Fibroblast of the aortic adventitia (primary cell): ENCODE measurements around the gene HNRNPL. TPM values are rescaled to one million over a fixed set of nuclear protein-coding genes. Genes with fewer than 3 reads are reported as not detected.
"Not testable (repeated sequence)": the region's sequence is repeated elsewhere in the genome, so short reads cannot be mapped to it uniquely, and the experiment has no call there.

ENCODE experiments used
- DNase-seq: peaks from one replicate; pipeline ENCODE4 v3.0.0-alpha.2; 2010; ENCODE audit warnings: low read depth
- H3K4me3 ChIP-seq: 2 replicates; pipeline ENCODE4 v1.5.1; 2011; ENCODE audit warnings: low read depth, mild to moderate bottlenecking, control low read depth, low read length, moderate library complexity
- total RNA-seq: library from RNA; depleted of rRNA; stranded (reverse); fragments of >200 nt; gene quantifications from 2 replicates; pipeline ENCODE4 v1.2.3, GENCODE V29; 2012; ENCODE audit warnings: low replicate concordance
- TF ChIP-seq, protein P1 (sequence below): IDR thresholded peaks from 2 replicates; pipeline ENCODE4 v1.5.1; 2011; ENCODE audit warnings: mild to moderate bottlenecking, low read length, control low read depth, inconsistent platforms; ENCODE audit not compliant: insufficient read depth

HNRNPL gene
- total RNA-seq, 1 donor: 254 TPM

DNA sequence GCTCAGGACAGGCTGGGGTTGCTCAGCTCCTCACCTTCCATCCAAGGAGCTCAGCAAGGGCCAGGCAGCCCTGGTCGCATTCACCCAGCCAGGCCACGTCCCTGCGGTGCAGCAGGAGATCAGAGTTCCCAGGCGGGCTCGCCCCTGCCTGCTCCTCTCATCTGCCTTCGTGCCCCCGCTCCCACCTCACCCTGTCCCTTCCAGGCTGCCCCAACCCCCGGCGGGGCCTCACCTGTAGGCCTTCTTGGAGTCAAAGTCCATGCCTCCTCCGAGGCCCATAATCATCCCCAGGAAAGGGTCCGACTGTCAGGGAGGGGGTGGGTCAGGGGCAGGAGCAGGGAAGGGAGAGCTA, 29.6 kb upstream of the HNRNPL start:
- no peak for DNase-seq
- no peak overlapping the region for H3K4me3 ChIP-seq
- TF ChIP-seq, protein P1, sequence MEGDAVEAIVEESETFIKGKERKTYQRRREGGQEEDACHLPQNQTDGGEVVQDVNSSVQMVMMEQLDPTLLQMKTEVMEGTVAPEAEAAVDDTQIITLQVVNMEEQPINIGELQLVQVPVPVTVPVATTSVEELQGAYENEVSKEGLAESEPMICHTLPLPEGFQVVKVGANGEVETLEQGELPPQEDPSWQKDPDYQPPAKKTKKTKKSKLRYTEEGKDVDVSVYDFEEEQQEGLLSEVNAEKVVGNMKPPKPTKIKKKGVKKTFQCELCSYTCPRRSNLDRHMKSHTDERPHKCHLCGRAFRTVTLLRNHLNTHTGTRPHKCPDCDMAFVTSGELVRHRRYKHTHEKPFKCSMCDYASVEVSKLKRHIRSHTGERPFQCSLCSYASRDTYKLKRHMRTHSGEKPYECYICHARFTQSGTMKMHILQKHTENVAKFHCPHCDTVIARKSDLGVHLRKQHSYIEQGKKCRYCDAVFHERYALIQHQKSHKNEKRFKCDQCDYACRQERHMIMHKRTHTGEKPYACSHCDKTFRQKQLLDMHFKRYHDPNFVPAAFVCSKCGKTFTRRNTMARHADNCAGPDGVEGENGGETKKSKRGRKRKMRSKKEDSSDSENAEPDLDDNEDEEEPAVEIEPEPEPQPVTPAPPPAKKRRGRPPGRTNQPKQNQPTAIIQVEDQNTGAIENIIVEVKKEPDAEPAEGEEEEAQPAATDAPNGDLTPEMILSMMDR: no peak

DNA sequence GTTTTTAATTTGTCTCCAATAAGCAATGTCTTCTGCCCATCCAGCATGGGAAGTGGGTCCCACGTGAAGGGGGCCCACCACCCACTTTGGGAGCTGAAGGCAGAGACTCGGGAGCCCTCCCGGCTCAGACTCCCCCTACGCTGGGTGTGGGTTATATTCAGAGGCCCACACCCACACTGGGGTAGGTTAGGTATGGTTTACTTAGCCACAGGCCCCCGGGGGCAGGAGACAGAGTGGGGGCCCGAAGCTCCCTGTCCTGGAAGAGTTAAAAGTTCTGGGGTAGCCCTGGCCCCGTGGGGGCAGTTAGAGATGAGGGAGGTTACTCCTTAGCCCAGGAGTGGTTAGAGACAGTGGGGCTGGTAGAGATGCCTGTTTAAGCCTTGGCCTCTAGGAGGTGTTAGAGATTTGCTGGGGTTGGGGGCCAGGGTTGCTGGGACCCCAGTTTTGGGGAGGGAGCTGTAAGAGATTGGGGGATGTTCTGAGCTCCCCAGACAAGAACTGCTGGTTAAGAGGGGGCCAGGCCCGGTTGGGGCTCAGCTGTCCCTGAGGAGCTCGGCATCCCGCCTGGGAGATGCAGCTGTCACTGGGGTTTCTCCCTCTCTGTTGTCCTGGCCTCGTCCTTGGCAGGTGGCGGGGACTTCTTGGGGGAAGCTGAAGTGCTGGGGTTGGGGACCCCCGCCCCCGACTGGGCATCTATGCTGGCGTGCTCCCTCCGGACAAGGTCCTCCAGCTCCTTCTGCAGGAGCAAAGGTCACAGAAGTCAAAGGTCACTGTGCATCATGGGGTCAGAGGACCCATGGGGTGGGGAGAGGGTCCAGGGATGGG, 29.0 kb upstream of the HNRNPL start:
- TF ChIP-seq, protein P1: no peak
- DNase-seq: no peak
- H3K4me3 ChIP-seq: no peak overlapping the region

DNA sequence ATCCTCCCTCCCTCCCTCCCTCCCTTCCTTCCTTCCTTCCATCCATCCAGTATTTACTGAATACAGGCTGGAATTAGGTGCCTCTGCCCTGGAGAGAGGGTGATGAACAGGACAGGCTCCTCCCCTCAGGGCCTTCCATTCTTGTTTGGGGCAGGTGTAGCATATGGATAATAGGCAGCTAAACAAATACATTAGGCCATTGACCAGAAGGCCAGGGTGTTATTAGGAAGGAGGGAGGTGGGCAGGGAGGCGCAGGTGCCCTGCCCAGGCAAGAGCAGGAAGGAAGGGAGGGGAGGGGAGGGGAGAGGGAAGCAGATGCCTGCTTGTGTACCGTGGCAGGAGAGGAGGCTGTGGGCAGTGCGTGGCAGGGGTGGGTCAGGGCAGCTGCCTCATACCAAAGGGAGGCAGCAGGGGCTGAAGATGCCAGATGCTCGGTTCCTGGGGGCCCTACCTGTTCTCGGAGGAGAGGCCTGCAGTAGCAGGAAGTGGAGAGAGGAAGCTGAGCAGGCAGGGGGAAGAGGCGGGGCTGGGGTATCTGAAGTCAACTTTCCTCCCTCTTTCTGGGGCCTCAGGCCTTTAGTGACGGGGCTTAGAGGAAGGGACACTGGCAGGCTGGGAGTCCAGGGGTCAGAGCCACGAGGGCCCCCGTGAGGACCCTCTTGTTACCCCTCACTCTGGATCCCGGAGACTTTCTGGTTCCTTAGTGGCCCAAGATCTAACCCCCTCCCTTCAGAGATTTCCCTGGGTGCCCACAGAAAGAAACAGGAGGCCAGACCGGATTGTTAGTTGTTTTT, 28.2 kb upstream of the HNRNPL start, which contains the start of gene RINL:
Gene RINL, minus strand, starts transcription at position 495 of the 794 bp plus-strand sequence. CDS start 1,533 bp downstream, outside the sequence.
- no peak within 1 kb of the TSS for H3K4me3 ChIP-seq
- no peak for DNase-seq
- TF ChIP-seq, protein P1: no peak

DNA sequence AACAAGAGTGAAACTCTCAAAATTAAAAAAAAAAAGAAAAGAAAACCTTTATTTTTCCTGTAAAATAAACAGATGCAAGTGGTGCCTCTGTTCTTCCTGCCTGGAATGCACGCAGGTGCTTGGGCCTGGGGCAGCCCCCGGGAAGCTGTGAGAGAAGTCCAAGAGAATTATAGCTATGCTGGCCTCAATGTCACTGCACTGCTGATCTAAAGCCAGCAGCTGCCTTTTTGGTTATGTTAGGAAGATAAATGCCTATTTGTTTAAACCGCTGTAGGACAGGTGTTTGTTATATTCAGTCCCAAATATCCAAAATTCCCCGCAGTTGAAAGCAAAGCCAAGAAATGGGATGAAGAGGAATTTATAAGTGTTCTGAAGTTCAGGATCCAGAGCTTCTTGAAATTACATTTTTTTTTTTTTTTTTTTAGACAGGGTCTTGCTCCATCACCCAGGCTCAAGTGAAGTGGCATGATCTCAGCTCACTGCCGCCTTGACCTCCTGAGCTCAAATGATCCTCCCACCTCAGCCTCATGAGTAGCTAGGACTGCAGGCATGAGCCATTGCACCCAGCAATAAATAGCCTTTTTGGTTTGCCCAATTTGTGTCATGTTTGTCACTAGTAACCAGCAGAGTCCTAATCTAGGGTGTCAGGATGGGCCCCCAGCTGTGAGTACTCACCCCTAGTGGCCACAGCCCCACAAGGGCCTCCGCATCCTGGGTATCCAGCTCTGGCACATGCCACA, 26.0 kb upstream of the HNRNPL start:
- no peak overlapping the region for H3K4me3 ChIP-seq
- TF ChIP-seq, protein P1: no peak
- no peak for DNase-seq

DNA sequence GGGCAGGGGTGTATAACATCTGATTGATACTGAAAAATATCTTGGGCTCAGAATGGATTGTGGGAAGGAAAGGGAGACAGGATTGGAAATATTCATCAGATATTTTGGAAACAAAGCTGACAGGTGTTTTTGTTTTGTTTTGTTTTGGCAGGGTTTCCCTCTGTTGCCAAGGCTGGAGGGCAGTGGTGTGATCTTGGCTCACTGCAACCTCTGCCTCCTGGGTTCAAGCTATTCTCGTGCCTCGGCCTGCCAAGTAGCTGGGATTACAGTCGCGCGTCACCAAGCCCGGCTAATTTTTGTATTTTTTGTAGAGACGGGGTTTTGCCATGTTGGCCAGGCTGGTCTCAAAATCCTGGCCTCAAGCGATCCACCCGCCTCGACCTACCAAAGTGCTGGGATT, 23.6 kb upstream of the HNRNPL start:
- not testable (repeated sequence) for H3K4me3 ChIP-seq, DNase-seq

DNA sequence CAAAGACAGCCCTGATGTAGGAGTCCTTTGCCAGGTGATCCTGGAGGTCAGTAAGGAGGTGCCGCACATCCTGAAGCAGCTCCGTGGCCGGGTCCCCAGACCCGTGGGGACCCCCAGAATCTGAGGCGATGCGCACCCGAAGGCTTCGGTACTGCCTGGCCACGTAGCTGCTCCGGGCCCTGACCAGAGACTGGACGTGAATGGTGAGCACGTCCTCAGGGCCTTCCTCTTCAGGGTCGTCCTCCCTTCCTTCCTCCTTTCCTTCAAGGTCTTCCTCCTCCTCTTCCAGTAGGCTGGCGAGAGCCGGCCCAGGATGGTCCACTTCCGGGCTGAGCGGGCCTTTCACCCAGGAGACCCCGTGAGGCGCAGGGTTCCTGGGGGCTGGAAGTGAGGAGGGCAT, 20.8 kb upstream of the HNRNPL start:
- no peak overlapping the region for H3K4me3 ChIP-seq
- DNase-seq: no peak
- TF ChIP-seq, protein P1: no peak
